HCT116 (cell line): ENCODE measurements around the gene CELF1. TPM values are rescaled to one million over a fixed set of nuclear protein-coding genes. Genes with fewer than 3 reads are reported as not detected.

ENCODE experiments used
- ATAC-seq: fragments of 200-7000 bp; cut with Tn5 transposase; 2 replicates; pipeline ENCODE4 v1.9.1; 2020; ENCODE audit warnings: mild to moderate bottlenecking, moderate library complexity
- BruUV-seq: library from RNA; stranded (reverse); fragments of 400-500 nt; replicated peaks from 2 replicates; lab custom pipeline; 2021; lab: Mats Ljungman, UMichigan
- CTCF ChIA-PET: fragments of 300-600 bp; sonication (Branson Sonifier 250); formaldehyde crosslinking; loops from one replicate; lab custom pipeline; 2021; ENCODE audit warnings: antibody characterized with exemption; lab: Charles Lee
- POLR2A ChIA-PET: fragments of 300-600, 350-600 bp; sonication (Branson Sonifier 250); formaldehyde crosslinking; loops from one replicate; lab custom pipeline; 2021; ENCODE audit warnings: antibody characterized with exemption; lab: Charles Lee
- RAD21 ChIA-PET, 2 experiments: fragments of 300-600 bp; sonication (Branson Sonifier 250); formaldehyde crosslinking; loops; one replicate each; lab custom pipeline; 2023; ENCODE audit warnings: low total read pairs in 2 of 2; ENCODE audit not compliant: uncharacterized antibody in 2 of 2, unreplicated experiment in 2 of 2, low non-redundant PET in 1 of 2; lab: Charles Lee
- DNase-seq: peaks from one replicate; pipeline ENCODE4 v3.0.0-alpha.2; 2010; ENCODE audit warnings: low read depth, low spot score
- H2AFZ ChIP-seq: fragments of 200-600 bp; shearing (Covaris generic), sonication (generic); 2 replicates; pipeline ENCODE4 v1.6.1; 2017; ENCODE audit warnings: low read depth, mixed run types, mixed read lengths, antibody characterized with exemption, low read length; ENCODE audit not compliant: poor library complexity, severe bottlenecking
- H3K27ac ChIP-seq: 2 replicates; pipeline ENCODE4 v1.5.1; 2012; ENCODE audit warnings: low read depth, low read length
- H3K27me3 ChIP-seq: fragments of 200-600 bp; sonication (generic); 2 replicates; pipeline ENCODE4 v1.6.1; 2016; ENCODE audit warnings: mixed run types, low read length, mixed read lengths; ENCODE audit not compliant: insufficient read depth
- H3K36me3 ChIP-seq, 2 experiments: fragments of 200-500 bp in 1 of 2; fragments of 200-600 bp in 1 of 2; sonication (Bioruptor generic) in 1 of 2; sonication (generic) in 1 of 2; 2 replicates each; pipeline versions ENCODE4 v1.5.1 to v1.6.1; 2014 to 2016; ENCODE audit warnings: low read length in 2 of 2, inconsistent platforms in 1 of 2, mixed read lengths in 1 of 2, mixed run types in 1 of 2; ENCODE audit not compliant: insufficient read depth in 2 of 2, control insufficient read depth in 1 of 2
- H3K4me1 ChIP-seq, 2 experiments: fragments of 200-600 bp in 1 of 2; sonication (generic) in 1 of 2; 2 replicates each; pipeline versions ENCODE4 v1.5.1 to v1.6.1; 2012 to 2017; ENCODE audit warnings: low read length in 2 of 2, inconsistent platforms in 1 of 2, mild to moderate bottlenecking in 1 of 2, mixed read lengths in 1 of 2, mixed run types in 1 of 2, moderate library complexity in 1 of 2; ENCODE audit not compliant: insufficient read depth in 2 of 2, control insufficient read depth in 1 of 2
- H3K4me2 ChIP-seq: fragments of 200-600 bp; sonication (generic); 2 replicates; pipeline ENCODE4 v1.6.1; 2017; ENCODE audit warnings: mixed run types, low read length, mixed read lengths
- H3K4me3 ChIP-seq, 2 experiments: fragments of 200-600 bp in 1 of 2; sonication (generic) in 1 of 2; replicated peaks in 1 of 2; 2 replicates each; pipeline ENCODE4 v1.5.1; 2011 to 2016; ENCODE audit warnings: low read length in 2 of 2, control low read depth in 1 of 2, low read depth in 1 of 2, mild to moderate bottlenecking in 1 of 2, mixed read lengths in 1 of 2, mixed run types in 1 of 2
- H3K79me2 ChIP-seq: fragments of 200-600 bp; sonication (generic); 2 replicates; pipeline ENCODE4 v1.6.1; 2017; ENCODE audit warnings: mild to moderate bottlenecking, mixed run types, low read length, moderate library complexity, mixed read lengths; ENCODE audit not compliant: insufficient read depth
- H3K9ac ChIP-seq: fragments of 200-600 bp; sonication (generic); 2 replicates; pipeline ENCODE4 v1.6.1; 2016; ENCODE audit warnings: low read length, mixed read lengths
- H3K9me2 ChIP-seq: fragments of 200-600 bp; sonication (generic), shearing (Covaris generic); 2 replicates; pipeline ENCODE4 v1.6.1; 2017; ENCODE audit warnings: mixed run types, mild to moderate bottlenecking, moderate library complexity; ENCODE audit not compliant: insufficient read depth
- H3K9me3 ChIP-seq, 2 experiments: fragments of 200-500 bp in 1 of 2; fragments of 200-600 bp in 1 of 2; sonication (Bioruptor generic) in 1 of 2; sonication (generic) in 1 of 2; 2 replicates each; pipeline ENCODE4 v1.6.1; 2014 to 2017; ENCODE audit warnings: low read length in 2 of 2, mixed read lengths in 2 of 2, inconsistent platforms in 1 of 2, low read depth in 1 of 2, mild to moderate bottlenecking in 1 of 2, mixed run types in 1 of 2, moderate library complexity in 1 of 2; ENCODE audit not compliant: control insufficient read depth in 1 of 2, insufficient read depth in 1 of 2
- H4K20me1 ChIP-seq: fragments of 200-600 bp; sonication (generic), shearing (Covaris generic); 2 replicates; pipeline ENCODE4 v1.6.1; 2017; ENCODE audit warnings: mixed run types, mild to moderate bottlenecking, moderate library complexity; ENCODE audit not compliant: insufficient read depth
- ATF3 ChIP-seq: IDR thresholded peaks from 2 replicates; pipeline ENCODE4 v1.6.1; 2012
- CBX3 ChIP-seq: IDR thresholded peaks from 2 replicates; pipeline ENCODE4 v1.6.1; 2012; ENCODE audit warnings: low read depth
- CEBPB ChIP-seq: IDR thresholded peaks from 2 replicates; pipeline ENCODE4 v1.6.1; 2012; ENCODE audit warnings: low read depth
- EGR1 ChIP-seq: IDR thresholded peaks from 2 replicates; pipeline ENCODE4 v1.6.1; 2012; ENCODE audit warnings: low read depth
- ELF1 ChIP-seq: IDR thresholded peaks from 2 replicates; pipeline ENCODE4 v1.6.1; 2012; ENCODE audit warnings: low read depth, borderline replicate concordance
- EZH2 ChIP-seq: fragments of 200-600 bp; sonication (generic); IDR thresholded peaks from 2 replicates; pipeline ENCODE4 v1.6.1; 2017; ENCODE audit warnings: antibody characterized with exemption, mixed run types
- EZH2phosphoT487 ChIP-seq: fragments of 200-600 bp; IDR thresholded peaks from 2 replicates; pipeline ENCODE4 v1.6.1; 2018; ENCODE audit warnings: antibody characterized with exemption, borderline replicate concordance
- FOSL1 ChIP-seq: IDR thresholded peaks from 2 replicates; pipeline ENCODE4 v1.6.1; 2012; ENCODE audit warnings: low read depth
- JUND ChIP-seq: IDR thresholded peaks from 2 replicates; pipeline ENCODE4 v1.6.1; 2012
- MAX ChIP-seq: IDR thresholded peaks from 2 replicates; pipeline ENCODE4 v1.6.1; 2012
- POLR2A ChIP-seq: IDR thresholded peaks from 2 replicates; pipeline ENCODE4 v1.7.0; 2011; ENCODE audit warnings: borderline replicate concordance; ENCODE audit not compliant: insufficient read depth, insufficient read length; ENCODE audit errors: extremely low read depth
- POLR2AphosphoS5 ChIP-seq: IDR thresholded peaks from 2 replicates; pipeline ENCODE4 v1.6.1; 2011; ENCODE audit warnings: mild to moderate bottlenecking, low read depth, low read length, moderate library complexity
- RAD21 ChIP-seq: IDR thresholded peaks from 2 replicates; pipeline ENCODE4 v1.6.1; 2012; ENCODE audit warnings: low read depth, mild to moderate bottlenecking
- REST ChIP-seq: IDR thresholded peaks from 2 replicates; pipeline ENCODE4 v1.6.1; 2012; ENCODE audit warnings: low read depth
- SIN3A ChIP-seq: IDR thresholded peaks from 2 replicates; pipeline ENCODE4 v1.6.1; 2012; ENCODE audit warnings: low read depth
- SP1 ChIP-seq: IDR thresholded peaks from 2 replicates; pipeline ENCODE4 v1.6.1; 2012; ENCODE audit warnings: low read depth
- SRF ChIP-seq: IDR thresholded peaks from 2 replicates; pipeline ENCODE4 v1.6.1; 2012; ENCODE audit warnings: low read depth
- TCF7L2 ChIP-seq: IDR thresholded peaks from 2 replicates; pipeline ENCODE4 v1.7.0; 2011; ENCODE audit warnings: borderline replicate concordance, inconsistent platforms; ENCODE audit not compliant: insufficient read depth, insufficient read length; ENCODE audit errors: extremely low read depth
- ZBTB33 ChIP-seq: IDR thresholded peaks from 2 replicates; pipeline ENCODE4 v1.6.1; 2011; ENCODE audit warnings: mild to moderate bottlenecking, low read length, moderate library complexity; ENCODE audit not compliant: insufficient replicate concordance; ENCODE audit errors: extremely low read depth
- ZNF274 ChIP-seq: fragments of 200-500 bp; sonication (Bioruptor generic); IDR thresholded peaks from 2 replicates; pipeline ENCODE4 v1.6.1; 2014; ENCODE audit warnings: mild to moderate bottlenecking, low read depth, low read length, inconsistent platforms
- intact Hi-C: fragments of 100-400 bp; cut with micrococcal nuclease; formaldehyde crosslinking; loops from 2 replicates; pipeline ENCODE4 v1.10.0; 2022
- total RNA-seq: library from RNA; stranded (reverse); gene quantifications from one replicate; pipeline ENCODE4 v1.2.1, GENCODE V29; 2021; ENCODE audit not compliant: unreplicated experiment

Gene CELF1
- total RNA-seq, 1 experiment from 2014 or later = 133 TPM

GRCh38 chr11:47534704-47535251 lies 18.2 kb downstream of the CELF1 start:
- peaks cover 5 to 7% of the 10 kb centered on the region in 2 experiments; a peak in 3 of 4 replicates for H3K4me1 ChIP-seq
- no peaks in the 10 kb centered on the region; a peak in 1 of 4 replicates for H3K36me3 ChIP-seq
- ChIA-PET POLR2A (no interaction called here), RAD21 (no interaction called here)
- intact Hi-C loops = no loop called here
- ATAC-seq (no peak), DNase-seq (no peak)
- no peaks in the 10 kb centered on the region for H3K9me3 ChIP-seq
- H3K27ac ChIP-seq = no peak overlapping the region
- peaks cover 23% of the 10 kb centered on the region; the same call in 1 of the 2 replicates for H4K20me1 ChIP-seq
- H3K79me2 ChIP-seq = peaks cover 100% of the 10 kb centered on the region
- no peak overlapping the region for H3K9ac ChIP-seq
- no peak for TF ChIP-seq ATF3
- no peak for TF ChIP-seq ZBTB33
- no peak for TF ChIP-seq JUND
- no peak for TF ChIP-seq CBX3
- no peak for TF ChIP-seq EZH2
- TF ChIP-seq RAD21 = no peak
- no peak for TF ChIP-seq SIN3A
- no peak for TF ChIP-seq ZNF274
- TF ChIP-seq MAX = no peak
- no peak for TF ChIP-seq POLR2A
- no peak for TF ChIP-seq ELF1
- no peak for TF ChIP-seq EGR1
- TF ChIP-seq SP1 = no peak
- no peak for TF ChIP-seq CEBPB
- TF ChIP-seq POLR2AphosphoS5 = no peak
- TF ChIP-seq TCF7L2 = no peak
- no peak for TF ChIP-seq REST
- no peak for TF ChIP-seq SRF
- TF ChIP-seq FOSL1 = no peak
- no peak for TF ChIP-seq EZH2phosphoT487
- TF ChIP-seq, all 23 proteins: peak for 0
- CTCF ChIA-PET = interaction anchor here (1.2 kb wide), 1 partner anchor 17 kb away, joined by 5 read pairs; no protein-coding TSS in a partner anchor
- H3K4me2 ChIP-seq = no peak overlapping the region
- H3K9me2 ChIP-seq = no peaks in the 10 kb centered on the region
- no TSS peak for BruUV-seq
- H2AFZ ChIP-seq = no peak overlapping the region
- no peak overlapping the region for H3K4me3 ChIP-seq
- no peaks in the 10 kb centered on the region for H3K27me3 ChIP-seq
